ENCODE results near the gene DLAT.
A peak's percentile ranks its signal among the peaks of the same experiment; 100 is the strongest.
"Not testable (repeated sequence)": the region's sequence is repeated elsewhere in the genome, so short reads cannot be mapped to it uniquely, and the experiment has no call there.

The DLAT gene

GRCh38 chr11:112050721-112051120 is 25.5 kb downstream of the DLAT start:
- Mint-ChIP-seq H3K27ac (no peak overlapping the region), H3K4me3 (no peak overlapping the region), H3K36me3 (ENCODE audit: low read depth) (peaks cover 55% of the 10 kb centered on the region), H3K27me3 (ENCODE audit: low read depth) (no peaks in the 10 kb centered on the region), H3K4me1 (ENCODE audit: low read depth) (peaks cover 11% of the 10 kb centered on the region), H3K9me3 (no peaks in the 10 kb centered on the region)

GRCh38 chr11:112051768-112052167 is 26.6 kb downstream of the DLAT start:
- Mint-ChIP-seq H3K36me3 (ENCODE audit: low read depth) (peaks cover 53% of the 10 kb centered on the region), H3K9me3 (no peaks in the 10 kb centered on the region), H3K4me1 (ENCODE audit: low read depth) (peaks cover 12% of the 10 kb centered on the region), H3K27ac (no peak overlapping the region), H3K27me3 (ENCODE audit: low read depth) (no peaks in the 10 kb centered on the region), H3K4me3 (no peak overlapping the region)

DNA sequence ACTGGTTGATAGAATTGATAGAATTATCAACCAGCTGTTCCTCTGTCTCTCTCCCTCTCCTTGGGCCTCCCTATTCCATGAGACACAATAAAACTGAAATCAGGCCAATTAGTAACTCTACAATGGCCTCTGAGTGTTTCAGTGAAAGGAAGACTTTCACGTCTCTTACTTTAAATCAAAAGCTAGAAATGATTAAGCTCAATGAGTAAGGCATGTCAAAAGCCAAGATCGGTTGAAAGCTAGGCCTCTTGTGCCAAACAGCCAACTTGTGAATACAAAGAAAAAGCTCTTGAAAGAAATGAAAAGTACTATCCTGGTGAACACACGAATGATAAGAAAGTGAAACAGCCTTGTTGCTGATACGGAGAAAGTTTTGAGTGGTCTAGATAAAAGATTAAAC is 32.0 kb downstream of the DLAT start:
- Mint-ChIP-seq H3K27me3 (ENCODE audit: low read depth) (no peaks in the 10 kb centered on the region), H3K4me3 (peak overlapping the region; percentile 19), H3K9me3 (no peaks in the 10 kb centered on the region), H3K4me1 (ENCODE audit: low read depth) (peaks cover 10% of the 10 kb centered on the region), H3K27ac (peak overlapping the region; percentile 33), H3K36me3 (ENCODE audit: low read depth) (peaks cover 30% of the 10 kb centered on the region)

- peaks cover 29% of the 10 kb centered on the region for H3K36me3 Mint-ChIP-seq (ENCODE audit: low read depth)
- H3K4me1 Mint-ChIP-seq (ENCODE audit: low read depth): peaks cover 10% of the 10 kb centered on the region
- H3K27ac Mint-ChIP-seq: no peak overlapping the region
- H3K9me3 Mint-ChIP-seq: no peaks in the 10 kb centered on the region
- no peaks in the 10 kb centered on the region for H3K27me3 Mint-ChIP-seq (ENCODE audit: low read depth)
- H3K4me3 Mint-ChIP-seq: no peak overlapping the region
Measured at GRCh38 chr11:112058103-112058502, 32.9 kb downstream of the DLAT start.

GRCh38 chr11:112062923-112063322 is 37.7 kb downstream of the DLAT start:
- no peaks in the 10 kb centered on the region for H3K9me3 Mint-ChIP-seq
- no peak overlapping the region for H3K27ac Mint-ChIP-seq
- no peaks in the 10 kb centered on the region for H3K27me3 Mint-ChIP-seq (ENCODE audit: low read depth)
- no peaks in the 10 kb centered on the region for H3K4me1 Mint-ChIP-seq (ENCODE audit: low read depth)
- H3K36me3 Mint-ChIP-seq (ENCODE audit: low read depth): peaks cover 16% of the 10 kb centered on the region
- no peak overlapping the region for H3K4me3 Mint-ChIP-seq

GRCh38 chr11:112073941-112074811 is 49.0 kb downstream of the DLAT start, which contains the start of the genes NKAPD1 and PIH1D2:
Gene NKAPD1 (plus strand): TSS chr11:112074299. CDS start chr11:112075575, 1,276 bp downstream.
Gene PIH1D2 (minus strand): TSS chr11:112074017. CDS start chr11:112073174, 843 bp downstream.
- peaks cover 20% of the 10 kb centered on the region for H3K36me3 Mint-ChIP-seq (ENCODE audit: low read depth)
- peaks cover 7% of the 10 kb centered on the region for H3K27me3 Mint-ChIP-seq (ENCODE audit: low read depth)
- no peaks in the 10 kb centered on the region for H3K9me3 Mint-ChIP-seq
- H3K27ac Mint-ChIP-seq: peak within 1 kb of the TSS; percentile 93
- H3K4me3 Mint-ChIP-seq: peak within 1 kb of the TSS; percentile 90
- peaks cover 20% of the 10 kb centered on the region for H3K4me1 Mint-ChIP-seq (ENCODE audit: low read depth)

GRCh38 chr11:112082729-112083128 is 57.5 kb downstream of the DLAT start:
- no peak overlapping the region for H3K4me3 Mint-ChIP-seq
- H3K27me3 Mint-ChIP-seq (ENCODE audit: low read depth): no peaks in the 10 kb centered on the region
- peaks cover 35% of the 10 kb centered on the region for H3K4me1 Mint-ChIP-seq (ENCODE audit: low read depth)
- H3K9me3 Mint-ChIP-seq: no peaks in the 10 kb centered on the region
- peak overlapping the region; percentile 38 for H3K27ac Mint-ChIP-seq
- peaks cover 66% of the 10 kb centered on the region for H3K36me3 Mint-ChIP-seq (ENCODE audit: low read depth)

- Mint-ChIP-seq H3K4me1 (ENCODE audit: low read depth) (peaks cover 51% of the 10 kb centered on the region), H3K36me3 (ENCODE audit: low read depth) (peaks cover 66% of the 10 kb centered on the region), H3K9me3 (no peaks in the 10 kb centered on the region), H3K27me3 (ENCODE audit: low read depth) (no peaks in the 10 kb centered on the region), H3K4me3 (peak overlapping the region; percentile 98), H3K27ac (peak overlapping the region; percentile 95)
Measured at GRCh38 chr11:112085822-112086421, 60.7 kb downstream of the DLAT start.

- Mint-ChIP-seq H3K36me3 (ENCODE audit: low read depth) (peaks cover 71% of the 10 kb centered on the region), H3K4me1 (ENCODE audit: low read depth) (peaks cover 55% of the 10 kb centered on the region), H3K4me3 (peak within 1 kb of the TSS; percentile 98), H3K27ac (peak within 1 kb of the TSS; percentile 95), H3K9me3 (no peaks in the 10 kb centered on the region), H3K27me3 (ENCODE audit: low read depth) (no peaks in the 10 kb centered on the region)
Measured at GRCh38 chr11:112086422-112087191, 61.4 kb downstream of the DLAT start, which contains the start of the genes SDHD and TIMM8B. Gene SDHD (plus strand): TSS chr11:112086873. CDS start chr11:112086908, 35 bp downstream. Gene TIMM8B (minus strand): TSS chr11:112086756. CDS start chr11:112086723, 33 bp downstream.

DNA sequence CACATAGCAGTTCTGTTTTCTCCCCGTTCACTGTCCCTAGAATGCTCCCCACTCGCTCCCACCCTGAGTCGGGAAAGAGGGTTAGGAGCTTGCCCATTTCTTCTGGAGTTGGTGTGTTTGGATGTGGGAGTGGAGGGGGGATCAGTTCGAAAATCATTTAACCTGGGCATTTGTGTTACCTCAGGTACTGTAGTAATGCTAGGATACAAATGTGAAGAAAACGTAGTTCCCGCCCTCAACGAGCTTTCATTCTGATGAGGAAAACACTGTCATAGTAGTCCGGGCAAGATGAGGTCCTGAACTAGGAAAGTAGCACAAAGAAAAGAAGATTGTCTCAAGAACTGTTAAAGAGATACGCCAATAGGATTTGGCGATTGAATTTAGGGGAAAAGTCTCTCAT is 62.0 kb downstream of the DLAT start:
- no peaks in the 10 kb centered on the region for H3K27me3 Mint-ChIP-seq (ENCODE audit: low read depth)
- H3K27ac Mint-ChIP-seq: peak overlapping the region; percentile 95

DNA sequence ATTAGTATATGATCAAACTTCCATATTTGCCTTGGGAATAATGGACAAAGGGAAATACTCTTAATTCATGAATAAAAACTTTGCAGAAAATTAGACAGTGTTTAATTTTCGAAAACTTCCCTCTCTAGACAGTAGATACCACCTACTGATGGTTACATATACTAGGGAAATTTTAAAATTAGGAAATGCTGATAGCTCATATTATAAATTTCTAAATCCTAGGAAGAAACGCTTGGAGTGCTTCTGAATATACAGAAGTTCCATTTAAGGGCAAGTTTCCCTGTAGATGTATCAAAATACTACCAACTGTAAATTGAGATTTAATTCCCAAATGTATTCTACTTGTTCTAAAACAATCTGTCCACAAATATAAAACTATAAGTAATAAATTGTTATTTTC is 70.1 kb downstream of the DLAT start:
- H3K9me3 Mint-ChIP-seq; H3K27me3 Mint-ChIP-seq (ENCODE audit: low read depth); H3K4me1 Mint-ChIP-seq (ENCODE audit: low read depth); H3K27ac Mint-ChIP-seq; H3K4me3 Mint-ChIP-seq: not testable (repeated sequence)
- H3K36me3 Mint-ChIP-seq (ENCODE audit: low read depth): peaks cover 26% of the 10 kb centered on the region

More for the DNA sequence above, 62.0 kb downstream of the DLAT start:
- Mint-ChIP-seq H3K9me3 (no peaks in the 10 kb centered on the region), H3K4me1 (ENCODE audit: low read depth) (peaks cover 52% of the 10 kb centered on the region), H3K36me3 (ENCODE audit: low read depth) (peaks cover 69% of the 10 kb centered on the region), H3K4me3 (peak overlapping the region; percentile 98)

- H3K4me1 Mint-ChIP-seq (ENCODE audit: low read depth): peaks cover 4% of the 10 kb centered on the region
- no peak overlapping the region for H3K4me3 Mint-ChIP-seq
- no peaks in the 10 kb centered on the region for H3K9me3 Mint-ChIP-seq
- H3K27me3 Mint-ChIP-seq (ENCODE audit: low read depth): no peaks in the 10 kb centered on the region
- peaks cover 22% of the 10 kb centered on the region for H3K36me3 Mint-ChIP-seq (ENCODE audit: low read depth)
- H3K27ac Mint-ChIP-seq: no peak overlapping the region
Measured at GRCh38 chr11:112096194-112096593, 71.0 kb downstream of the DLAT start.

GRCh38 chr11:112097734-112098528 is 72.7 kb downstream of the DLAT start:
- Mint-ChIP-seq H3K27me3 (ENCODE audit: low read depth) (no peaks in the 10 kb centered on the region), H3K36me3 (ENCODE audit: low read depth) (peaks cover 13% of the 10 kb centered on the region), H3K9me3 (no peaks in the 10 kb centered on the region), H3K27ac (no peak overlapping the region), H3K4me1 (ENCODE audit: low read depth) (no peaks in the 10 kb centered on the region), H3K4me3 (no peak overlapping the region)

- no peaks in the 10 kb centered on the region for H3K4me1 Mint-ChIP-seq (ENCODE audit: low read depth)
- H3K4me3 Mint-ChIP-seq: no peak overlapping the region
- H3K36me3 Mint-ChIP-seq (ENCODE audit: low read depth): peaks cover 11% of the 10 kb centered on the region
- no peak overlapping the region for H3K27ac Mint-ChIP-seq
- no peaks in the 10 kb centered on the region for H3K27me3 Mint-ChIP-seq (ENCODE audit: low read depth)
- no peaks in the 10 kb centered on the region for H3K9me3 Mint-ChIP-seq
Measured at GRCh38 chr11:112100462-112100861, 75.3 kb downstream of the DLAT start.
